A549 (cell line): ENCODE results near the gene PTTG1IP. TPM values are rescaled to one million over a fixed set of nuclear protein-coding genes. Genes with fewer than 3 reads are reported as not detected.

Experiments
- ATAC-seq, 2 experiments: fragments of 200-7000 bp in 1 of 2; fragments of >200 bp in 1 of 2; cut with Nextera tagmentation in 1 of 2; cut with Tn5 transposase in 1 of 2; 3 replicates each; pipeline versions ENCODE4 v1.8.0 to v1.9.1; 2018 to 2020; ENCODE audit warnings: mild to moderate bottlenecking in 1 of 2, moderate library complexity in 1 of 2
- CTCF ChIA-PET: fragments of 300-600 bp; sonication (Branson Sonifier 250); formaldehyde crosslinking; extraction: SDS; loops from one replicate; lab custom pipeline; 2021; ENCODE audit warnings: antibody characterized with exemption, inconsistent platforms; lab: Yijun Ruan, JAX
- POLR2A ChIA-PET: fragments of 350-600 bp; formaldehyde crosslinking; extraction: SDS; loops from one replicate; lab custom pipeline; 2021; ENCODE audit warnings: antibody characterized with exemption, inconsistent platforms; lab: Yijun Ruan, JAX
- DNase-seq, 2 experiments: peaks; one replicate each; pipeline versions ENCODE4 v3.0.0 to v3.0.0-alpha.2; 2011 to 2016; ENCODE audit warnings: low read depth in 1 of 2, low spot score in 1 of 2
- FAIRE-seq: peaks from 2 replicates; lab custom pipeline; 2011; peaks lifted over from hg19 to GRCh38; lab: Jason Lieb, UNC
- H3K27ac ChIP-seq, 2 experiments: fragments of >200 bp; sonication (Bioruptor Twin); formaldehyde crosslinking; 3 replicates each; pipeline ENCODE4 v1.5.1; 2016 to 2017
- H3K4me1 ChIP-seq: fragments of >200 bp; sonication (Bioruptor Twin); formaldehyde crosslinking; 3 replicates; pipeline ENCODE4 v1.6.1; 2016
- H3K4me2 ChIP-seq: fragments of >200 bp; sonication (Bioruptor Twin); formaldehyde crosslinking; 3 replicates; pipeline ENCODE4 v1.6.1; 2016
- H3K4me3 ChIP-seq: fragments of >200 bp; sonication (Bioruptor Twin); formaldehyde crosslinking; 3 replicates; pipeline ENCODE4 v1.5.1; 2016
- H3K9me3 ChIP-seq: fragments of >200 bp; sonication (Bioruptor Twin); formaldehyde crosslinking; 3 replicates; pipeline ENCODE4 v1.6.1; 2016
- ELK1 ChIP-seq: fragments of 150-350 bp; IDR thresholded peaks from 2 replicates; pipeline ENCODE4 v1.6.1; 2014; ENCODE audit warnings: low read depth, mild to moderate bottlenecking, low read length
- EP300 ChIP-seq, 2 experiments: fragments of >200 bp; sonication (Bioruptor Twin); formaldehyde crosslinking; IDR thresholded peaks; 2 replicates in 1 of 2; 3 replicates in 1 of 2; pipeline ENCODE4 v1.6.1; 2016 to 2017
- FOSL2 ChIP-seq, 2 experiments: fragments of 450-650 bp in 1 of 2; fragments of >200 bp in 1 of 2; sonication (Bioruptor Twin) in 1 of 2; formaldehyde crosslinking; IDR thresholded peaks; 2 replicates each; pipeline versions ENCODE4 v1.5.0 to v1.6.1; 2016 to 2020; ENCODE audit warnings: mild to moderate bottlenecking in 1 of 2, moderate library complexity in 1 of 2
- FOXS1 ChIP-seq: fragments of 250-450 bp; sonication (Bioruptor Pico); IDR thresholded peaks from 2 replicates; pipeline ENCODE4 v1.5.0; 2020; ENCODE audit warnings: mild to moderate bottlenecking, moderate library complexity
- HDAC2 ChIP-seq: fragments of 200-600 bp; sonication (generic); IDR thresholded peaks from 2 replicates; pipeline ENCODE4 v1.6.1; 2016
- HES2 ChIP-seq: fragments of >200 bp; sonication (Bioruptor Twin); formaldehyde crosslinking; IDR thresholded peaks from 2 replicates; pipeline ENCODE4 v1.6.1; 2016
- HOXB13 ChIP-seq: fragments of 250-450 bp; sonication (Bioruptor Pico); IDR thresholded peaks from 2 replicates; pipeline ENCODE4 v1.5.0; 2020; ENCODE audit warnings: low read depth, mild to moderate bottlenecking, moderate library complexity
- HOXB5 ChIP-seq: fragments of 250-450 bp; sonication (Bioruptor Pico); IDR thresholded peaks from 2 replicates; pipeline ENCODE4 v1.5.0; 2020; ENCODE audit warnings: mild to moderate bottlenecking, moderate library complexity
- JUN ChIP-seq, 2 experiments: fragments of >200 bp; sonication (Bioruptor Twin); formaldehyde crosslinking; IDR thresholded peaks; 2 replicates in 1 of 2; 3 replicates in 1 of 2; pipeline ENCODE4 v1.6.1; 2016 to 2017
- KDM1A ChIP-seq: fragments of 200-600 bp; sonication (generic); IDR thresholded peaks from 2 replicates; pipeline ENCODE4 v1.6.1; 2016; ENCODE audit warnings: low read depth, mild to moderate bottlenecking
- NFE2L2 ChIP-seq: fragments of 150-350 bp; conservative IDR thresholded peaks from 2 replicates; pipeline ENCODE4 v1.6.1; 2014; ENCODE audit warnings: low read length
- NPAS2 ChIP-seq: fragments of 250-450 bp; sonication (Bioruptor Pico); IDR thresholded peaks from 2 replicates; pipeline ENCODE4 v1.8.0; 2022; ENCODE audit warnings: mild to moderate bottlenecking, moderate library complexity, borderline replicate concordance
- NR3C1 ChIP-seq: fragments of >200 bp; sonication (Bioruptor Twin); formaldehyde crosslinking; IDR thresholded peaks from 3 replicates; pipeline ENCODE4 v1.6.1; 2017
- PHF8 ChIP-seq: fragments of 200-600 bp; sonication (generic); IDR thresholded peaks from 2 replicates; pipeline ENCODE4 v1.6.1; 2016; ENCODE audit warnings: low read depth, mild to moderate bottlenecking, antibody characterized with exemption, moderate library complexity, borderline replicate concordance
- POLR2AphosphoS2 ChIP-seq: conservative IDR thresholded peaks from 2 replicates; pipeline ENCODE4 v1.6.1; 2012; ENCODE audit warnings: low read length, improper control_type of control experiment, inconsistent platforms
- RFX5 ChIP-seq: fragments of 450-650 bp; IDR thresholded peaks from 2 replicates; pipeline ENCODE4 v1.7.1; 2014; ENCODE audit warnings: antibody characterized with exemption, mild to moderate bottlenecking, moderate library complexity
- SMC3 ChIP-seq: fragments of >200 bp; sonication (Bioruptor Twin); formaldehyde crosslinking; IDR thresholded peaks from 3 replicates; pipeline ENCODE4 v1.6.1; 2018; ENCODE audit warnings: inconsistent platforms
- ZC3H11A ChIP-seq: fragments of 450-650 bp; IDR thresholded peaks from 2 replicates; pipeline ENCODE4 v1.6.1; 2014; ENCODE audit warnings: antibody characterized with exemption, mild to moderate bottlenecking
- WGBS: methylation state at CpG from one replicate; pipeline ENCODE4 v1.1.6; 2017; ENCODE audit errors: missing lambda C conversion rate; 5-methylcytosine and 5-hydroxymethylcytosine counted together
- polyA plus RNA-seq, 4 experiments: library from polyadenylated mRNA; depleted of rRNA in 3 of 4; stranded (reverse); fragments of >200 nt; fragmentation: RNase III in 1 of 4; extraction: RNeasy Plus Mini Kit Qiagen cat#74134 plus additional on column Dnase treatment in 1 of 4; gene quantifications; 2 replicates in 3 of 4; 3 replicates in 1 of 4; pipeline ENCODE4 v1.2.3, GENCODE V29; 2011 to 2017
- TF ChIP-seq, protein P1 (sequence below): IDR thresholded peaks from 2 replicates; pipeline ENCODE4 v1.6.1; 2012; ENCODE audit warnings: low read depth, borderline replicate concordance
- TF ChIP-seq, protein P2 (sequence below): fragments of 250-450 bp; sonication (Bioruptor Pico); IDR thresholded peaks from 2 replicates; pipeline ENCODE4 v1.5.0; 2020; ENCODE audit warnings: low read depth, mild to moderate bottlenecking, moderate library complexity
- TF ChIP-seq, protein P3 (sequence below): fragments of 200-600 bp; sonication (generic); IDR thresholded peaks from 2 replicates; pipeline ENCODE4 v1.6.1; 2016; ENCODE audit warnings: antibody characterized with exemption, mild to moderate bottlenecking, moderate library complexity

Gene PTTG1IP
- polyA plus RNA-seq, 2 of the 4 experiments (the other 2 are of a cell fraction) = 98.7 to 99.4 TPM

GRCh38 chr21:44903689-44904088, 30.2 kb upstream of the PTTG1IP start:
- POLR2A ChIA-PET = no interaction called here
- TF ChIP-seq HDAC2 = no peak
- TF ChIP-seq, protein P1, sequence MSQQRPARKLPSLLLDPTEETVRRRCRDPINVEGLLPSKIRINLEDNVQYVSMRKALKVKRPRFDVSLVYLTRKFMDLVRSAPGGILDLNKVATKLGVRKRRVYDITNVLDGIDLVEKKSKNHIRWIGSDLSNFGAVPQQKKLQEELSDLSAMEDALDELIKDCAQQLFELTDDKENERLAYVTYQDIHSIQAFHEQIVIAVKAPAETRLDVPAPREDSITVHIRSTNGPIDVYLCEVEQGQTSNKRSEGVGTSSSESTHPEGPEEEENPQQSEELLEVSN = no peak
- no peak for TF ChIP-seq POLR2AphosphoS2
- TF ChIP-seq FOXS1 (CRISPR knock-in tag) = no peak
- no peak for TF ChIP-seq HOXB5
- no peak for TF ChIP-seq ELK1
- TF ChIP-seq, all 56 proteins: peak for 0
- 84% methylated on average over 9 of the region's 22 CpGs for WGBS
- CTCF ChIA-PET = no interaction called here
- H3K4me3 ChIP-seq = no peak overlapping the region
- DNase-seq (no peak), ATAC-seq (no peak), FAIRE-seq (no peak)
- H3K9me3 ChIP-seq = no peaks in the 10 kb centered on the region
- H3K4me1 ChIP-seq = no peaks in the 10 kb centered on the region
- no peak overlapping the region for H3K4me2 ChIP-seq
- no peak overlapping the region for H3K27ac ChIP-seq

DNA sequence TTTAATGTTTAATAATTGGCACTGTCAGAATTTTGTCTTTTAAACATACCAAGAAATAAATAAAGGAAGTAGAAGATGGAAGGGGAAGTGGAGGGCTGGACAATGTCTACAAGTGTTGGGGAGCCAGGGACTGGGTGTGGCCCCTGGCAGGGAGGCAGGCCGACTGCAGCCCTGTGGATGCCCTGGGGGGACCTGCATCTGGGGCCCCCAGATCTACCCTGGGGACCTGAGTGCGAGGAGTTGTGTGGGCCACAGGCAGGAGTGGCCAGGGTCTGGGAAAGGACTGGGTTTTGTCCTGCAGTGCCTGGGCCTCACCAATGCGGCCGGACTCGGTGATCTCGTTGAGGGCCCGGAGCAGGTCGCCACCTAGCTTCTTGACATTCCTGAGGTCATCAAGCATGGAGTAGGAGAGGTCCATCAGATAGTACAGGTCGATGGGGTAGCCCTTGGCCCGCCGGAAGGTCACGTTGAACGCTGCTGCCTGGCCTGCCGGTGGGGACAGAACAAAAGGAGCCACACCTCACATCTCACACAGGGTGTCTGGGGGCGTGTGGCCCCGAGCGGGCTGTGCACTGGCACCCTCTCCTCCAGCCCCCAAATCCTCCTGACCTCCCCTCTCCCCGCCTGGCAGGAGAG, 29.7 kb upstream of the PTTG1IP start:
- ATAC-seq (no peak), FAIRE-seq (no peak), DNase-seq (no peak)
- CTCF ChIA-PET = no interaction called here
- H3K27ac ChIP-seq = no peak overlapping the region
- no peak for TF ChIP-seq HES2
- TF ChIP-seq FOSL2 (IDR thresholded peaks at IDR 0.05) = no peak
- TF ChIP-seq FOSL2 (CRISPR knock-in tag; IDR thresholded peaks at IDR 0.05) = no peak
- H3K9me3 ChIP-seq = no peaks in the 10 kb centered on the region
- H3K4me2 ChIP-seq = no peak overlapping the region
- POLR2A ChIA-PET = no interaction called here
- H3K4me1 ChIP-seq = no peaks in the 10 kb centered on the region
- 76% methylated on average over 13 of the region's 18 CpGs for WGBS
- H3K4me3 ChIP-seq = no peak overlapping the region

DNA sequence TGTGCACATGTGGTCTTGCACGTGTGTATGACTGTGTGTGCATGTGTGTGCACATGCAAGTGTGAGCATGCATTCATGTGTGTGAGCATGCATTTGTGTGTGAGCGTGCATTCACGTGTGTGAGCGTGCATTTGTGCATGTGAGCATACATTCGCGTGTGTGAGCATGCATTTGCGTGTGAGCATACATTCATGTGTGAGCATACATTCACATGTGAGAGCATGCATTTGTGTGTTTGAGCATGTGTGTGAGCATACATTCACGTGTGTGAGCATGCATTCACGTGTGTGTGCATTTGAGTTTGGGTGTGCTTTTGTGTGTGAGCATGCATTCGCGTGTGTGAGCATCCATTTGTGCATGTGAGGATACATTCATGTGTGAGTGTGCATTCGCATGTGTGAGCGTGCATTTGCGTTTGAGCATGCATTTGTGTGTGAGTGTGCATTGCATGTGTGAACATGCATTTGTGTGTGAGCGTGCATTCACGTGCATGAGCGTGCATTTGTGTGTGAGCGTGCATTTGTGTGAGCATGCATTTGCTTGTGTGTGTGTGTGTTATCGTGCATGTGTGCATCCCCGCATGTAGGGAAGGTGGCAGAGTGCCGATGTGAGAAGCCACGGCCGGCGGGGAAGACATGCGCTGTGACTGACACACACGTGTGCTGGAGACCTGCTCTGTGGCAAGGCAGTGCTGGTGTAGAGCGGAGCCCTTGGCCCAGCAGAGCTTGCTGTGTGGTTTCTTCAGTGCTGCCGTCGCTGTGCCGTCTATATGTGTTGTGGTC, 29.0 kb upstream of the PTTG1IP start:
- no peaks in the 10 kb centered on the region for H3K4me1 ChIP-seq
- no peak for DNase-seq
- H3K4me2 ChIP-seq = no peak overlapping the region
- no peak overlapping the region for H3K4me3 ChIP-seq
- no peak overlapping the region for H3K27ac ChIP-seq
- ChIA-PET CTCF (no interaction called here), POLR2A (no interaction called here)
- FAIRE-seq = no peak
- TF ChIP-seq JUN (IDR thresholded peaks at IDR 0.05) (no peak), PHF8 (no peak), POLR2AphosphoS2 (no peak), KDM1A (no peak), SMC3 (no peak), EP300 (IDR thresholded peaks at IDR 0.05) (no peak), ELK1 (no peak), NFE2L2 (no peak), HOXB13 (CRISPR knock-in tag) (no peak), RFX5 (no peak), NR3C1 (no peak), NPAS2 (no peak), ZC3H11A (no peak)
- TF ChIP-seq, protein P2, sequence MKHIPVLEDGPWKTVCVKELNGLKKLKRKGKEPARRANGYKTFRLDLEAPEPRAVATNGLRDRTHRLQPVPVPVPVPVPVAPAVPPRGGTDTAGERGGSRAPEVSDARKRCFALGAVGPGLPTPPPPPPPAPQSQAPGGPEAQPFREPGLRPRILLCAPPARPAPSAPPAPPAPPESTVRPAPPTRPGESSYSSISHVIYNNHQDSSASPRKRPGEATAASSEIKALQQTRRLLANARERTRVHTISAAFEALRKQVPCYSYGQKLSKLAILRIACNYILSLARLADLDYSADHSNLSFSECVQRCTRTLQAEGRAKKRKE = no peak
- TF ChIP-seq, protein P3, sequence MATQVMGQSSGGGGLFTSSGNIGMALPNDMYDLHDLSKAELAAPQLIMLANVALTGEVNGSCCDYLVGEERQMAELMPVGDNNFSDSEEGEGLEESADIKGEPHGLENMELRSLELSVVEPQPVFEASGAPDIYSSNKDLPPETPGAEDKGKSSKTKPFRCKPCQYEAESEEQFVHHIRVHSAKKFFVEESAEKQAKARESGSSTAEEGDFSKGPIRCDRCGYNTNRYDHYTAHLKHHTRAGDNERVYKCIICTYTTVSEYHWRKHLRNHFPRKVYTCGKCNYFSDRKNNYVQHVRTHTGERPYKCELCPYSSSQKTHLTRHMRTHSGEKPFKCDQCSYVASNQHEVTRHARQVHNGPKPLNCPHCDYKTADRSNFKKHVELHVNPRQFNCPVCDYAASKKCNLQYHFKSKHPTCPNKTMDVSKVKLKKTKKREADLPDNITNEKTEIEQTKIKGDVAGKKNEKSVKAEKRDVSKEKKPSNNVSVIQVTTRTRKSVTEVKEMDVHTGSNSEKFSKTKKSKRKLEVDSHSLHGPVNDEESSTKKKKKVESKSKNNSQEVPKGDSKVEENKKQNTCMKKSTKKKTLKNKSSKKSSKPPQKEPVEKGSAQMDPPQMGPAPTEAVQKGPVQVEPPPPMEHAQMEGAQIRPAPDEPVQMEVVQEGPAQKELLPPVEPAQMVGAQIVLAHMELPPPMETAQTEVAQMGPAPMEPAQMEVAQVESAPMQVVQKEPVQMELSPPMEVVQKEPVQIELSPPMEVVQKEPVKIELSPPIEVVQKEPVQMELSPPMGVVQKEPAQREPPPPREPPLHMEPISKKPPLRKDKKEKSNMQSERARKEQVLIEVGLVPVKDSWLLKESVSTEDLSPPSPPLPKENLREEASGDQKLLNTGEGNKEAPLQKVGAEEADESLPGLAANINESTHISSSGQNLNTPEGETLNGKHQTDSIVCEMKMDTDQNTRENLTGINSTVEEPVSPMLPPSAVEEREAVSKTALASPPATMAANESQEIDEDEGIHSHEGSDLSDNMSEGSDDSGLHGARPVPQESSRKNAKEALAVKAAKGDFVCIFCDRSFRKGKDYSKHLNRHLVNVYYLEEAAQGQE = no peak
- WGBS = 83% methylated on average over 30 of the region's 30 CpGs
- H3K9me3 ChIP-seq = no peaks in the 10 kb centered on the region
- no peak for ATAC-seq
